GM12892 (cell line): ENCODE measurements around the gene TC2N.

Experiments used
- POLR2A ChIP-seq: IDR thresholded peaks from 2 replicates; pipeline ENCODE4 v1.6.1; 2011; ENCODE audit warnings: low read depth, low read length, control low read depth
- POLR2AphosphoS5 ChIP-seq: IDR thresholded peaks from 2 replicates; pipeline ENCODE4 v1.6.1; 2011; ENCODE audit warnings: low read depth, low read length, control low read depth

- no peak for TF ChIP-seq POLR2A
- TF ChIP-seq POLR2AphosphoS5 = no peak
Measured at GRCh38 chr14:91872517-91873470, 5.5 kb upstream of the TC2N start.
